ENCODE results near the gene FLVCR2. TPM values are rescaled to one million over a fixed set of nuclear protein-coding genes. Genes with fewer than 3 reads are reported as not detected.

FLVCR2 gene
- total and polyA plus RNA-seq, 2 of the 13 experiments (the other 11 are each of a cell fraction or from before 2014, with no cell fraction given): 9.9 to 10.5 TPM

DNA sequence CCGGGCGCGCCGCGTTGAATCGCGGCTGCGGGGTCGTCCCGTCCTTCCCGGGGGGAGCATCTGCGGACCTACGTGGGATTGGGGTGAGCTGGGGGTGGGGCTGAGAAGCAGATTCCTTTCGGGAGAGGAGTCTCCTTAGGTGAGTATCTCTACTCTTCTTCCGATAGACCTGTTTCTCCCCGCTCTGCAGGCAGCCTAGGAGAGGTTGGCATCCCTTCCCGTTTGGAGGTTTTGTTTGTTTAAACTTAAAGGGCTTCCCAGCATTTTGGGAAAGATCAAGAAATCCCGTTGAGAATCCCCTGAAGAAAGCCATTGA lies 83.0 kb downstream of the FLVCR2 start (continued):
- TF ChIP-seq ZNF383 (CRISPR knock-in tag; IDR thresholded peaks at IDR 0.05; ENCODE audit: borderline replicate concordance): no peak
- TF ChIP-seq, protein P1, sequence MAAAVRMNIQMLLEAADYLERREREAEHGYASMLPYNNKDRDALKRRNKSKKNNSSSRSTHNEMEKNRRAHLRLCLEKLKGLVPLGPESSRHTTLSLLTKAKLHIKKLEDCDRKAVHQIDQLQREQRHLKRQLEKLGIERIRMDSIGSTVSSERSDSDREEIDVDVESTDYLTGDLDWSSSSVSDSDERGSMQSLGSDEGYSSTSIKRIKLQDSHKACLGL (CRISPR knock-in tag; IDR thresholded peaks at IDR 0.05): no peak
- peak; percentile 68; the same call in 1 of the 2 replicates for TF ChIP-seq ZNF317 (CRISPR knock-in tag; IDR thresholded peaks at IDR 0.05)
- no peak for TF ChIP-seq HCFC1 (IDR thresholded peaks at IDR 0.05; ENCODE audit: low read depth, low read length)
- TF ChIP-seq KDM5B (CRISPR knock-in tag; IDR thresholded peaks at IDR 0.05; ENCODE audit: borderline replicate concordance): 0 out of 2 replicates have a peak, but pooled peaks have one; percentile 19
- peak; percentile 37 for TF ChIP-seq ASH2L (IDR thresholded peaks at IDR 0.05; ENCODE audit: insufficient read length, low read depth, low read length)
- no peak for TF ChIP-seq ZNF879 (CRISPR knock-in tag; IDR thresholded peaks at IDR 0.05)
- peak; percentile 9; the same call in 1 of the 2 replicates for TF ChIP-seq YEATS4 (CRISPR knock-in tag; IDR thresholded peaks at IDR 0.05; ENCODE audit: borderline replicate concordance)
- TF ChIP-seq, protein P2, sequence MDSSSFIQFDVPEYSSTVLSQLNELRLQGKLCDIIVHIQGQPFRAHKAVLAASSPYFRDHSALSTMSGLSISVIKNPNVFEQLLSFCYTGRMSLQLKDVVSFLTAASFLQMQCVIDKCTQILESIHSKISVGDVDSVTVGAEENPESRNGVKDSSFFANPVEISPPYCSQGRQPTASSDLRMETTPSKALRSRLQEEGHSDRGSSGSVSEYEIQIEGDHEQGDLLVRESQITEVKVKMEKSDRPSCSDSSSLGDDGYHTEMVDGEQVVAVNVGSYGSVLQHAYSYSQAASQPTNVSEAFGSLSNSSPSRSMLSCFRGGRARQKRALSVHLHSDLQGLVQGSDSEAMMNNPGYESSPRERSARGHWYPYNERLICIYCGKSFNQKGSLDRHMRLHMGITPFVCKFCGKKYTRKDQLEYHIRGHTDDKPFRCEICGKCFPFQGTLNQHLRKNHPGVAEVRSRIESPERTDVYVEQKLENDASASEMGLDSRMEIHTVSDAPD (CRISPR knock-in tag; IDR thresholded peaks at IDR 0.05): no peak
- TF ChIP-seq MBNL3 (CRISPR knock-in tag; conservative IDR thresholded peaks at IDR 0.05): no peak
- TF ChIP-seq ZNF792 (CRISPR knock-in tag; IDR thresholded peaks at IDR 0.05): no peak
- TF ChIP-seq ZNF776 (CRISPR knock-in tag; IDR thresholded peaks at IDR 0.05): 0 out of 2 replicates have a peak, but pooled peaks have one; percentile 13
- 0 out of 2 replicates have a peak, but pooled peaks have one; percentile 5 for TF ChIP-seq ZNF33B (CRISPR knock-in tag; IDR thresholded peaks at IDR 0.05)
- no peak for TF ChIP-seq SALL1 (CRISPR knock-in tag; IDR thresholded peaks at IDR 0.05)
- TF ChIP-seq, protein P3, sequence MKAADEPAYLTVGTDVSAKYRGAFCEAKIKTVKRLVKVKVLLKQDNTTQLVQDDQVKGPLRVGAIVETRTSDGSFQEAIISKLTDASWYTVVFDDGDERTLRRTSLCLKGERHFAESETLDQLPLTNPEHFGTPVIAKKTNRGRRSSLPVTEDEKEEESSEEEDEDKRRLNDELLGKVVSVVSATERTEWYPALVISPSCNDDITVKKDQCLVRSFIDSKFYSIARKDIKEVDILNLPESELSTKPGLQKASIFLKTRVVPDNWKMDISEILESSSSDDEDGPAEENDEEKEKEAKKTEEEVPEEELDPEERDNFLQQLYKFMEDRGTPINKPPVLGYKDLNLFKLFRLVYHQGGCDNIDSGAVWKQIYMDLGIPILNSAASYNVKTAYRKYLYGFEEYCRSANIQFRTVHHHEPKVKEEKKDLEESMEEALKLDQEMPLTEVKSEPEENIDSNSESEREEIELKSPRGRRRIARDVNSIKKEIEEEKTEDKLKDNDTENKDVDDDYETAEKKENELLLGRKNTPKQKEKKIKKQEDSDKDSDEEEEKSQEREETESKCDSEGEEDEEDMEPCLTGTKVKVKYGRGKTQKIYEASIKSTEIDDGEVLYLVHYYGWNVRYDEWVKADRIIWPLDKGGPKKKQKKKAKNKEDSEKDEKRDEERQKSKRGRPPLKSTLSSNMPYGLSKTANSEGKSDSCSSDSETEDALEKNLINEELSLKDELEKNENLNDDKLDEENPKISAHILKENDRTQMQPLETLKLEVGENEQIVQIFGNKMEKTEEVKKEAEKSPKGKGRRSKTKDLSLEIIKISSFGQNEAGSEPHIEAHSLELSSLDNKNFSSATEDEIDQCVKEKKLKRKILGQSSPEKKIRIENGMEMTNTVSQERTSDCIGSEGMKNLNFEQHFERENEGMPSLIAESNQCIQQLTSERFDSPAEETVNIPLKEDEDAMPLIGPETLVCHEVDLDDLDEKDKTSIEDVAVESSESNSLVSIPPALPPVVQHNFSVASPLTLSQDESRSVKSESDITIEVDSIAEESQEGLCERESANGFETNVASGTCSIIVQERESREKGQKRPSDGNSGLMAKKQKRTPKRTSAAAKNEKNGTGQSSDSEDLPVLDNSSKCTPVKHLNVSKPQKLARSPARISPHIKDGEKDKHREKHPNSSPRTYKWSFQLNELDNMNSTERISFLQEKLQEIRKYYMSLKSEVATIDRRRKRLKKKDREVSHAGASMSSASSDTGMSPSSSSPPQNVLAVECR (CRISPR knock-in tag; IDR thresholded peaks at IDR 0.05; ENCODE audit: borderline replicate concordance): peak; percentile 74; the same call in 1 of the 2 replicates

Data from HepG2 (cell line).